ENCODE data around the gene SRP54.

DNA sequence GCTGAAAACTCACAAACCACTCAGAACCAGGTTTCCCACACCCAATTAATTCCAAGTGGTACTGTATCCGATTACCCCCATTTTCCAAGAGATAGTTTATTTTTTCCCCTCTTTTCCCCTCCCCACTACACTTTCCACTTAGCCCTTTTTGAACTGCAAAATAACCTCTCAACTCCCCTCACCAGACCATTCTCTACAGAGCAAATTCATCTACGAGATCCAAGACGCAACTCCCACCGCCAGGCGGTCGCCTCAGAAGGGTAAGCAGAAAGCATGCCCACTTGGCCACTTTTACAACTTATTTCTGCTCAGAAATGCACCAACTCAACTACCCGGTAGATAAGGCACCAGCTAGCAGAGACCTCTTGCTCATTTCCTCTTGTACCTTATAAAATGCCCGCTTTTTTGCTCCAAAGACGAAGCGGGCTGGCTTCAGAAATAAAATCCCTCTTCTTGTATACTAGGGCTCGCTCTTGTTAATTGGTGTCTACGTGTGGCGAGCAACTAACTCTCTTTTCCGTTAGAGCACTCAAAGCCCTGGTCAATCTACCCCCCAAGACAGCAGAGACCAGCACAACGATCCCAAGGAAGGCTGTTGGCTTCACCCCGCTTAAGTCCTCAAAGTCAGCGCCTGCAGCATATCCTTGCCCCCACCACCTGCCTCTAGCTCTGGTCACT, 910 bp upstream of the SRP54 start:
- TF ChIP-seq, protein P1, sequence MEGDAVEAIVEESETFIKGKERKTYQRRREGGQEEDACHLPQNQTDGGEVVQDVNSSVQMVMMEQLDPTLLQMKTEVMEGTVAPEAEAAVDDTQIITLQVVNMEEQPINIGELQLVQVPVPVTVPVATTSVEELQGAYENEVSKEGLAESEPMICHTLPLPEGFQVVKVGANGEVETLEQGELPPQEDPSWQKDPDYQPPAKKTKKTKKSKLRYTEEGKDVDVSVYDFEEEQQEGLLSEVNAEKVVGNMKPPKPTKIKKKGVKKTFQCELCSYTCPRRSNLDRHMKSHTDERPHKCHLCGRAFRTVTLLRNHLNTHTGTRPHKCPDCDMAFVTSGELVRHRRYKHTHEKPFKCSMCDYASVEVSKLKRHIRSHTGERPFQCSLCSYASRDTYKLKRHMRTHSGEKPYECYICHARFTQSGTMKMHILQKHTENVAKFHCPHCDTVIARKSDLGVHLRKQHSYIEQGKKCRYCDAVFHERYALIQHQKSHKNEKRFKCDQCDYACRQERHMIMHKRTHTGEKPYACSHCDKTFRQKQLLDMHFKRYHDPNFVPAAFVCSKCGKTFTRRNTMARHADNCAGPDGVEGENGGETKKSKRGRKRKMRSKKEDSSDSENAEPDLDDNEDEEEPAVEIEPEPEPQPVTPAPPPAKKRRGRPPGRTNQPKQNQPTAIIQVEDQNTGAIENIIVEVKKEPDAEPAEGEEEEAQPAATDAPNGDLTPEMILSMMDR (conservative IDR thresholded peaks at IDR 0.05; ENCODE audit: low read depth, low read length), result no peak
- no peak for TF ChIP-seq EZH2 (IDR thresholded peaks at IDR 0.05; ENCODE audit: low read length, unreplicated experiment)
